ENCODE data around the gene S100A6.
A peak's percentile ranks its signal among the peaks of the same experiment; 100 is the strongest.
"Not testable (repeated sequence)": the region's sequence is repeated elsewhere in the genome, so short reads cannot be mapped to it uniquely, and the experiment has no call there.

Gene S100A6

GRCh38 chr1:153577138-153577537 is 41.3 kb upstream of the S100A6 start:
- Histone ChIP-seq H3K79me1 (replicated peaks; ENCODE audit: low read length, poor library complexity, severe bottlenecking) (no peaks in the 10 kb centered on the region), H3K4me2 (ENCODE audit: low read length, poor library complexity, severe bottlenecking) (no peak overlapping the region), H3K36me3 (ENCODE audit: control insufficient read depth in 1 of 2, insufficient read depth in 2 of 2, low read depth in 1 of 2, low read length in 2 of 2) (peaks cover 0 to 3% of the 10 kb centered on the region in 2 experiments), H3K23ac (ENCODE audit: low read length in 2 of 2) (no peak overlapping the region), H3K9ac (ENCODE audit: low read length) (no peak overlapping the region), H4K91ac (ENCODE audit: low read length) (no peak overlapping the region), H2BK15ac (ENCODE audit: low read depth, poor library complexity, severe bottlenecking) (no peak overlapping the region), H3K14ac (ENCODE audit: low read length in 2 of 2) (no peak overlapping the region), H3K27me3 (ENCODE audit: control insufficient read depth in 1 of 2, insufficient read depth in 1 of 2, low read length in 2 of 2) (no peaks in the 10 kb centered on the region), H3K27ac (ENCODE audit: low read length, poor library complexity, severe bottlenecking) (no peak overlapping the region), H3K18ac (ENCODE audit: low read depth in 1 of 2, low read length in 2 of 2) (no peak overlapping the region), H2BK5ac (ENCODE audit: low read depth, low read length, poor library complexity, severe bottlenecking) (no peak overlapping the region), H2AK5ac (ENCODE audit: low read length, severe bottlenecking) (peak overlapping the region; percentile 17), H2BK120ac (ENCODE audit: low read depth, low read length) (no peak overlapping the region), H2BK12ac (ENCODE audit: low read length in 2 of 2) (no peak overlapping the region), H2AFZ (ENCODE audit: low read depth, low read length) (no peak overlapping the region), H3K4me3 (ENCODE audit: insufficient read depth in 1 of 2, low read depth in 1 of 2, low read length in 2 of 2) (no peak overlapping the region), H3K4me1 (ENCODE audit: control insufficient read depth, insufficient read depth, low read depth, low read length) (peaks cover 8% of the 10 kb centered on the region), H3K9me3 (ENCODE audit: control insufficient read depth, low read length) (no peaks in the 10 kb centered on the region), H3K4ac (ENCODE audit: low read depth in 1 of 2, low read length in 2 of 2) (no peak overlapping the region), H4K8ac (ENCODE audit: low read length) (no peak overlapping the region)
- DNase-seq = no peak
- WGBS = 100% methylated on average over 3 of the region's 4 CpGs

- not testable (repeated sequence) for H3K23ac ChIP-seq (ENCODE audit: low read length in 2 of 2); H4K8ac ChIP-seq (ENCODE audit: low read length); H3K27ac ChIP-seq (ENCODE audit: low read length, poor library complexity, severe bottlenecking); H2BK15ac ChIP-seq (ENCODE audit: low read depth, poor library complexity, severe bottlenecking); H3K4me2 ChIP-seq (ENCODE audit: low read length, poor library complexity, severe bottlenecking); H3K27me3 ChIP-seq (ENCODE audit: control insufficient read depth in 1 of 2, insufficient read depth in 1 of 2, low read length in 2 of 2); H3K9ac ChIP-seq (ENCODE audit: low read length); H3K14ac ChIP-seq (ENCODE audit: low read length in 2 of 2); H3K18ac ChIP-seq (ENCODE audit: low read depth in 1 of 2, low read length in 2 of 2); H2AFZ ChIP-seq (ENCODE audit: low read depth, low read length); H3K4ac ChIP-seq (ENCODE audit: low read depth in 1 of 2, low read length in 2 of 2); H3K79me1 ChIP-seq (replicated peaks; ENCODE audit: low read length, poor library complexity, severe bottlenecking); H2BK120ac ChIP-seq (ENCODE audit: low read depth, low read length); H3K4me1 ChIP-seq (ENCODE audit: control insufficient read depth, insufficient read depth, low read depth, low read length); H3K36me3 ChIP-seq (ENCODE audit: control insufficient read depth in 1 of 2, insufficient read depth in 2 of 2, low read depth in 1 of 2, low read length in 2 of 2); H4K91ac ChIP-seq (ENCODE audit: low read length); H2BK5ac ChIP-seq (ENCODE audit: low read depth, low read length, poor library complexity, severe bottlenecking); H2BK12ac ChIP-seq (ENCODE audit: low read length in 2 of 2); H2AK5ac ChIP-seq (ENCODE audit: low read length, severe bottlenecking); DNase-seq; H3K9me3 ChIP-seq (ENCODE audit: control insufficient read depth, low read length); H3K4me3 ChIP-seq (ENCODE audit: insufficient read depth in 1 of 2, low read depth in 1 of 2, low read length in 2 of 2)
- 75% methylated on average over 6 of the region's 10 CpGs for WGBS
These were observed 39.7 kb upstream of the S100A6 start for GRCh38 chr1:153575497-153575896.

GRCh38 chr1:153575081-153575491 is 39.3 kb upstream of the S100A6 start:
- H3K18ac ChIP-seq (ENCODE audit: low read depth in 1 of 2, low read length in 2 of 2); H3K9me3 ChIP-seq (ENCODE audit: control insufficient read depth, low read length); H2BK12ac ChIP-seq (ENCODE audit: low read length in 2 of 2); DNase-seq; H2BK15ac ChIP-seq (ENCODE audit: low read depth, poor library complexity, severe bottlenecking); H3K4me2 ChIP-seq (ENCODE audit: low read length, poor library complexity, severe bottlenecking); H2AK5ac ChIP-seq (ENCODE audit: low read length, severe bottlenecking); H2BK120ac ChIP-seq (ENCODE audit: low read depth, low read length); H3K4me3 ChIP-seq (ENCODE audit: insufficient read depth in 1 of 2, low read depth in 1 of 2, low read length in 2 of 2); H3K79me1 ChIP-seq (replicated peaks; ENCODE audit: low read length, poor library complexity, severe bottlenecking); H3K27ac ChIP-seq (ENCODE audit: low read length, poor library complexity, severe bottlenecking); H3K23ac ChIP-seq (ENCODE audit: low read length in 2 of 2); H3K36me3 ChIP-seq (ENCODE audit: control insufficient read depth in 1 of 2, insufficient read depth in 2 of 2, low read depth in 1 of 2, low read length in 2 of 2); H4K91ac ChIP-seq (ENCODE audit: low read length); H4K8ac ChIP-seq (ENCODE audit: low read length); H2BK5ac ChIP-seq (ENCODE audit: low read depth, low read length, poor library complexity, severe bottlenecking); H3K9ac ChIP-seq (ENCODE audit: low read length); H2AFZ ChIP-seq (ENCODE audit: low read depth, low read length); H3K4ac ChIP-seq (ENCODE audit: low read depth in 1 of 2, low read length in 2 of 2); H3K14ac ChIP-seq (ENCODE audit: low read length in 2 of 2); H3K27me3 ChIP-seq (ENCODE audit: control insufficient read depth in 1 of 2, insufficient read depth in 1 of 2, low read length in 2 of 2); H3K4me1 ChIP-seq (ENCODE audit: control insufficient read depth, insufficient read depth, low read depth, low read length): not testable (repeated sequence)
- 97% methylated on average over 29 of the region's 35 CpGs for WGBS

GRCh38 chr1:153573351-153573750 is 37.6 kb upstream of the S100A6 start:
- peaks cover 0 to 3% of the 10 kb centered on the region in 2 experiments for H3K36me3 ChIP-seq (ENCODE audit: control insufficient read depth in 1 of 2, insufficient read depth in 2 of 2, low read depth in 1 of 2, low read length in 2 of 2)
- DNase-seq = peak; percentile 71
- no peak overlapping the region for H2AFZ ChIP-seq (ENCODE audit: low read depth, low read length)
- 93% methylated on average over 2 of the region's 3 CpGs for WGBS
- no peak overlapping the region for H2BK15ac ChIP-seq (ENCODE audit: low read depth, poor library complexity, severe bottlenecking)
- peak overlapping the region; percentile 92 for H2AK5ac ChIP-seq (ENCODE audit: low read length, severe bottlenecking)
- H3K18ac ChIP-seq (ENCODE audit: low read depth in 1 of 2, low read length in 2 of 2) = no peak overlapping the region
- peak overlapping the region in 1 of 2 experiments; percentile 14 for H3K4me3 ChIP-seq (ENCODE audit: insufficient read depth in 1 of 2, low read depth in 1 of 2, low read length in 2 of 2)
- H3K79me1 ChIP-seq (replicated peaks; ENCODE audit: low read length, poor library complexity, severe bottlenecking) = no peaks in the 10 kb centered on the region
- H4K91ac ChIP-seq (ENCODE audit: low read length) = no peak overlapping the region
- peak overlapping the region; percentile 69 for H3K9ac ChIP-seq (ENCODE audit: low read length)
- no peak overlapping the region for H4K8ac ChIP-seq (ENCODE audit: low read length)
- H3K14ac ChIP-seq (ENCODE audit: low read length in 2 of 2) = no peak overlapping the region
- no peak overlapping the region for H3K23ac ChIP-seq (ENCODE audit: low read length in 2 of 2)
- H2BK5ac ChIP-seq (ENCODE audit: low read depth, low read length, poor library complexity, severe bottlenecking) = no peak overlapping the region
- H3K9me3 ChIP-seq (ENCODE audit: control insufficient read depth, low read length) = no peaks in the 10 kb centered on the region
- no peaks in the 10 kb centered on the region for H3K27me3 ChIP-seq (ENCODE audit: control insufficient read depth in 1 of 2, insufficient read depth in 1 of 2, low read length in 2 of 2)
- no peak overlapping the region for H3K4ac ChIP-seq (ENCODE audit: low read depth in 1 of 2, low read length in 2 of 2)
- H2BK120ac ChIP-seq (ENCODE audit: low read depth, low read length) = no peak overlapping the region
- no peak overlapping the region for H3K27ac ChIP-seq (ENCODE audit: low read length, poor library complexity, severe bottlenecking)
- peaks cover 9% of the 10 kb centered on the region for H3K4me1 ChIP-seq (ENCODE audit: control insufficient read depth, insufficient read depth, low read depth, low read length)
- no peak overlapping the region for H3K4me2 ChIP-seq (ENCODE audit: low read length, poor library complexity, severe bottlenecking)
- H2BK12ac ChIP-seq (ENCODE audit: low read length in 2 of 2) = peak overlapping the region in 1 of 2 experiments; percentile 29

Measured in mesenchymal stem cell (in vitro differentiated cells and primary cell).